Right lobe of liver (tissue), 6 donors: Measurements from ENCODE around the gene TRIM74. TPM values are rescaled to one million over a fixed set of nuclear protein-coding genes. Genes with fewer than 3 reads are reported as not detected.
"Not testable (repeated sequence)": the region's sequence is repeated elsewhere in the genome, so short reads cannot be mapped to it uniquely, and the experiment has no call there.

ENCODE experiments used
- ATAC-seq, 4 donors: fragments of 200-7000 bp; cut with Tn5 transposase; one replicate each; pipeline ENCODE4 v1.9.1; 2020; ENCODE audit warnings: mild to moderate bottlenecking in 4 of 4, moderate library complexity in 4 of 4
- DNase-seq, 3 donors: peaks; one replicate each; pipeline ENCODE4 v3.0.0-alpha.2; 2020
- H3K27ac ChIP-seq, 3 donors: fragments of 200-600 bp; one replicate each; pipeline ENCODE4 v1.8.0; 2022
- H3K27me3 ChIP-seq, 2 donors: fragments of 200-600 bp; one replicate each; pipeline ENCODE4 v1.8.0; 2022
- H3K36me3 ChIP-seq, 4 donors: fragments of 200-600 bp; sonication (generic) in 1 of 4; one replicate each; pipeline versions ENCODE4 v1.5.1 to v1.8.0; 2017 to 2022; ENCODE audit warnings: control low read depth in 1 of 4
- H3K4me1 ChIP-seq, 4 donors: fragments of 200-600 bp; sonication (generic) in 1 of 4; one replicate each; pipeline versions ENCODE4 v1.5.1 to v1.8.0; 2017 to 2022; ENCODE audit warnings: control low read depth in 1 of 4
- H3K4me3 ChIP-seq, 3 donors: fragments of 200-600 bp; one replicate each; pipeline ENCODE4 v1.8.0; 2022
- H3K9me3 ChIP-seq, 4 donors: fragments of 200-600 bp; sonication (generic) in 1 of 4; one replicate each; pipeline versions ENCODE4 v1.5.1 to v1.8.0; 2017 to 2022; ENCODE audit warnings: control low read depth in 1 of 4
- POLR2A ChIP-seq: fragments of 450-650 bp; IDR thresholded peaks from one replicate; pipeline ENCODE4 v1.6.1; 2017; ENCODE audit warnings: antibody characterized with exemption, mild to moderate bottlenecking
- WGBS: methylation state at CpG from one replicate; pipeline ENCODE4 v1.1.6; 2018; ENCODE audit warnings: low coverage, low lambda C conversion rate; ENCODE audit not compliant: insufficient coverage; ENCODE audit errors: missing lambda C conversion rate; 5-methylcytosine and 5-hydroxymethylcytosine counted together
- intact Hi-C, 2 donors: fragments of 100-400 bp; cut with DNase I; formaldehyde crosslinking; loops; one replicate each; pipeline versions ENCODE4 v1.11.2 to v1.14.1; 2022
- small RNA-seq, 2 experiments: library from RNA; depleted of rRNA; stranded (forward); fragments of <200 nt; gene quantifications; one replicate each; pipeline ENCODE3, GENCODE V24; 2016
- total RNA-seq, 6 experiments: library from RNA; depleted of rRNA in 2 of 6; stranded (reverse); fragments of >200 nt in 2 of 6; fragmentation: NEBNext Ultra II Directional in 3 of 6; extraction: Animal tissue kit (Norgen Biotek cat#: 25700) in 3 of 6; gene quantifications; one replicate each; pipeline versions ENCODE4 v1.1.0 to v1.2.4, GENCODE V29; 2016 to 2023
- TF ChIP-seq, protein P1 (sequence below), 4 donors: fragments of 200-600 bp in 3 of 4; fragments of 450-650 bp in 1 of 4; IDR thresholded peaks; one replicate each; pipeline versions ENCODE4 v1.5.1 to v1.8.0; 2016 to 2022; ENCODE audit warnings: antibody characterized with exemption in 4 of 4, mild to moderate bottlenecking in 2 of 4
- donor health status: DM: no; HTN: yes; CAD: no.
- donor health status: DM: no; HTN: no; CAD: no.
- donor health status: DM: no; HTN: no; CAD: no.
- donor health status: DM: no; HTN: yes; CAD: no.
- donor health status: DM: no; HTN: yes; CAD: no.

TRIM74 gene
- total RNA-seq, 6 experiments from 2014 or later = 0.35 to 0.88 (median 0.72) TPM; not detected in 2

DNA sequence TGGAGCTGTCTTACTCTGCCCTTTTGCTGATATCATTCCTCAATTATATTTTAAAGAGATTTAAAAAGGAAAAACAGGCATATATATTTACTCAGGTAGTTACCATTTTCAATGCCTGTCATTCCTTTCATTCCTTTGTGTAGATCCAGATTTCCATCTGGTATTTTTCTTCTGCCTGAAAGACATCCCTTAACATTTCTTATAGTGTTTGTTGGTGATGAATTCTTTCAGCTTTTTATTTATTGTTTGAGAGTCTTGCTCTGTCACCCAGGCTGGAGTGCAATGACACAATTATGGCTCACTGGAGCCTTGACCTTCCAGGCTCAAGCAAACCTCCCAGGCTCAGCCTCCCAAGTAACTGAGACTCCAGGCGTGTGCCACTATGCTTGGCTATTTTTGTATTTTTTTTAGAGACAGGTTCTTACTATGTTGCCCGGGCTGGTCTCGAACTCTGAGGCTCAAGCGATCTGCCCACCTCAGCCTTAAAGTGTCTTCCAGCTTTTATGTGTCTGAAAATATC lies 50.0 kb downstream of the TRIM74 start:
- 88% methylated on average over 4 of the region's 4 CpGs for WGBS

GRCh38 chr7:72914756-72915525 lies 54.3 kb downstream of the TRIM74 start:
- WGBS = 29% methylated on average over 9 of the region's 9 CpGs
- DNase-seq = peak; percentile 74 to 85 (median 81)
- peak overlapping the region; percentile 54 to 93 (median 91) for H3K27ac ChIP-seq

More for the DNA sequence above, 50.0 kb downstream of the TRIM74 start:
- ATAC-seq (no peak), DNase-seq (no peak)
- Histone ChIP-seq H3K4me1 (peaks cover 0 to 43% (median 7%) of the 10 kb centered on the region in 4 donors), H3K36me3 (no peaks in the 10 kb centered on the region), H3K9me3 (no peaks in the 10 kb centered on the region), H3K4me3 (no peak overlapping the region), H3K27ac (peak overlapping the region in 1 of 3 donors; percentile 50), H3K27me3 (no peaks in the 10 kb centered on the region)
- intact Hi-C loops = no loop called here
- TF ChIP-seq, protein P1, sequence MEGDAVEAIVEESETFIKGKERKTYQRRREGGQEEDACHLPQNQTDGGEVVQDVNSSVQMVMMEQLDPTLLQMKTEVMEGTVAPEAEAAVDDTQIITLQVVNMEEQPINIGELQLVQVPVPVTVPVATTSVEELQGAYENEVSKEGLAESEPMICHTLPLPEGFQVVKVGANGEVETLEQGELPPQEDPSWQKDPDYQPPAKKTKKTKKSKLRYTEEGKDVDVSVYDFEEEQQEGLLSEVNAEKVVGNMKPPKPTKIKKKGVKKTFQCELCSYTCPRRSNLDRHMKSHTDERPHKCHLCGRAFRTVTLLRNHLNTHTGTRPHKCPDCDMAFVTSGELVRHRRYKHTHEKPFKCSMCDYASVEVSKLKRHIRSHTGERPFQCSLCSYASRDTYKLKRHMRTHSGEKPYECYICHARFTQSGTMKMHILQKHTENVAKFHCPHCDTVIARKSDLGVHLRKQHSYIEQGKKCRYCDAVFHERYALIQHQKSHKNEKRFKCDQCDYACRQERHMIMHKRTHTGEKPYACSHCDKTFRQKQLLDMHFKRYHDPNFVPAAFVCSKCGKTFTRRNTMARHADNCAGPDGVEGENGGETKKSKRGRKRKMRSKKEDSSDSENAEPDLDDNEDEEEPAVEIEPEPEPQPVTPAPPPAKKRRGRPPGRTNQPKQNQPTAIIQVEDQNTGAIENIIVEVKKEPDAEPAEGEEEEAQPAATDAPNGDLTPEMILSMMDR (IDR thresholded peaks at IDR 0.05) = no peak
- no peak for TF ChIP-seq POLR2A

GRCh38 chr7:72913750-72914149 lies 55.5 kb downstream of the TRIM74 start:
- Histone ChIP-seq H3K27ac (peak overlapping the region in 2 of 3 donors; percentile 91 to 93), H3K4me1 (peaks cover 0 to 44% (median 8%) of the 10 kb centered on the region in 4 donors)
- H3K9me3 ChIP-seq, ATAC-seq, intact Hi-C loops, H3K36me3 ChIP-seq, DNase-seq, H3K27me3 ChIP-seq, H3K4me3 ChIP-seq: not testable (repeated sequence)
- 67% methylated on average over 10 of the region's 10 CpGs for WGBS

More at GRCh38 chr7:72914756-72915525, 54.3 kb downstream of the TRIM74 start:
- peak; percentile 92 to 96 (median 92) for ATAC-seq
- H3K9me3 ChIP-seq, H3K27me3 ChIP-seq, H3K36me3 ChIP-seq, intact Hi-C loops: not testable (repeated sequence)
- TF ChIP-seq, protein P1 (IDR thresholded peaks at IDR 0.05) = peak; percentile 64 to 91 (median 78)
- Histone ChIP-seq H3K4me3 (peak overlapping the region in 1 of 3 donors; percentile 2), H3K4me1 (peaks cover 0 to 46% (median 8%) of the 10 kb centered on the region in 4 donors)

DNA sequence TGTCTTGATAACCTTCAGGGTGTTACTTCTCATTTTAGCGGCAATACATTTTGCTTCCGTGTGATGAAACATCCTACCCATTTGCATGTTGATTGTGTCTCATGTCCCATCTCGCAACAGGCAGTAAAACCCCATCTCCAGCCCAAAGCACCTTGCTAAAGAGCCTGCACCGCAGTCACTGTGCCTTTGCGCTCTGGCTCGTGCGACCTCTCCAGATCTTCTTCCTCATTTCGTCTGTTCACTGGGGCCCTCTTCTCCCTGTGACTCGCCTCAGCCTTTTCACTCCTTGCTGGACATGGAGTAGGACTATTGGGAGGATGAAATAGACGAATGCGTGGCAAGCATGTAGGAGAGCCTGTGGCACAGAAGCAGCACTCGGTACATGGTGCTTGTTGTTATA lies 57.9 kb downstream of the TRIM74 start:
- H3K4me3 ChIP-seq, H3K9me3 ChIP-seq, DNase-seq, ATAC-seq, intact Hi-C loops, H3K36me3 ChIP-seq, H3K27me3 ChIP-seq: not testable (repeated sequence)
- 75% methylated on average over 4 of the region's 12 CpGs for whole genome bisulfite sequencing
- peaks cover 0 to 34% (median 8%) of the 10 kb centered on the region in 4 donors for H3K4me1 ChIP-seq
- peak overlapping the region in 1 of 3 donors; percentile 69 for H3K27ac ChIP-seq

Small RNA genes within 50 kb of the gene (small RNA-seq; reads per million reads assigned to genes)
- 0 reads per million in 2 experiments for gene RF00019

Other genes starting within 250 kb of the TRIM74 start
- gene TYW1B, start 141.3 kb downstream of the TRIM74 start, total RNA-seq = 10 to 100 TPM in 1 of 6 experiments, 1 to 10 TPM in 5; 1.2 to 10.1 (median 2.5) TPM
- 10 to 100 TPM; 14.2 to 19.0 (median 16.6) TPM for gene POM121, start 44.4 kb downstream of the TRIM74 start, total RNA-seq
- not detected for gene SPDYE8, start 60.3 kb upstream of the TRIM74 start, total RNA-seq
- gene SPDYE11, start 88.4 kb upstream of the TRIM74 start, total RNA-seq = not detected
- gene SPDYE9, start 116.6 kb upstream of the TRIM74 start, total RNA-seq = not detected